Measurements from ENCODE around the gene DAGLA.

- TF ChIP-seq CTCF (IDR thresholded peaks at IDR 0.05) (no peak), POLR2A (IDR thresholded peaks at IDR 0.05) (no peak), POLR2AphosphoS5 (IDR thresholded peaks at IDR 0.05) (no peak)
Measured at GRCh38 chr11:61749591-61750217, 69.5 kb downstream of the DAGLA start.
